Measurements from ENCODE around the gene SEBOX.

The SEBOX gene

DNA sequence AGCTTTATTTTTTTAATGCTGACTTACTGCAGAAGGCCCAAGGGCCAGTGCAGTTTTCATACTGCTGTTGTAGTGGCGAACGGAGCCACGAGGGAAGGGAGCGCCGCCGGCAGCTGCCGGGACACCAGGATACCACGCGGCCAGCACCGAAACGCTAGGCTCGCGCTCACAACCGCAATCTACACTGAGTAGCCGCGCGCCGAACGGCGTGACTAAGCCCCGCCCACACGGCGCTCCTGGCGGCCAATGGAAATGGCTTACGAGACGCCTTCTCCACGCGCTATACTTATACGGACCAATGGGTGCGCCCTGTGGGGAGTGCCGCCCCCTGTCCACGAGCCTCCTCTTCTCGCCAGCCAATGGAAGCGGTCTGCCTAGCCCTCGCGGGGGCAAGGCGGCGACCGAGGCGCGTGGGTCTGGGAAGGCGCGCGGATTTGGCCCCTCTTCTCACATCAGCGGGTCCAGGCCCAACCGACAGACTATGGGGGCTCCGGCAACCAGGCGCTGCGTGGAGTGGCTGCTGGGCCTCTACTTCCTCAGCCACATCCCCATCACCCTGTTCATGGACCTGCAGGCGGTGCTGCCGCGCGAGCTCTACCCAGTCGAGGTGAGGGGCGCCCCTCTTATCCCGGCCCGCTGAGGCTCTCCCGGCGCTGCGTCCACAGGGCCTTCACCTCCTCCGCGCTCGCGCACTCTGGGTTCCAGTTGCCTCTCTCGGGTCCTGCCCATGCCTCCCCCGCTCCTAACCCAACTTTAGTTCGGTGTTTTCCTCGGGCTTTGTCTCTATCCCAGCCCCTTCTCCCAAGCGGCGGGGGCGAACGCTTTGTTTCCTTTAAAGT lies 46.0 kb downstream of the SEBOX start, which contains the start of gene TMEM97:
TMEM97 (plus strand) TSS at position 442 of the 839 bp plus-strand sequence; CDS start at position 482, 40 bp downstream.
- peak; percentile 96 for DNase-seq (ENCODE audit: low spot score)

DNA sequence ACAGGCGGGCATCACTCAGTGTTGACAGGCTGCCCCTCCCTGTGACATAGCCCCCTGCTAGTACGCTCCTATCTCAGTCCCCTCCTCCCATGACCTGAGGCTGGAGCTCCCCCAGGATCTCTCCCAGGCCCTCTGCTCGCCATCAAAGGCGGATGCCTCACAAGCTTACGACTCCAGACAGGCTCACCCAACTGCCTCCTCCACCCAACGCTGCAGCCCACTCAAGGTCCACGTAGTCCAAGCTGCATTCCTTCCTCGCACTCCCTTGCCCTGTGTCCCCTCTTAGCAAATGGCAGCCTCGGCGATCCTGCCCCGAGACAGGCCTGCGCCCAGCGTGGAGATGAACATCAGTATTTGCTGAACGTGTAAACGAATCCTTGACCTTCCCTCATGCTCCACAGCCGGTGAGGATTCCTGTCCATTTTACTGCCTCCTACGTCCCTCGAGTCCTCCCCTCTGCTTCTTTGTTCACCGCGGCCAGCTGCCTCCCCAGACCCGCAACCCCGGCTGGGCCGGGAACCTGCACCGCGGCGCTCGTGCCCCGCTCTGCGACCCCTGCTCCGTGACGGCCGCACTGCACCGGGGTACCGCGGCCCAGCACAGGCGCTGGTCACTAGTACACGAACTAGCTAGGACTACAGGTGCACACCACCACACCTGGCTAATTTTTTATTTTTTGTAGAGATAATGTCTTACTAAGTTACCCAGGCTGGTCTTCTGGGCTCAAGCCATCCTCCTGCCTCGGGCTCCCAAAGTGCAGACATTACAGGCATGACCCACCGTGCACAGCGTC lies 46.8 kb downstream of the SEBOX start:
- peak; percentile 32 for DNase-seq (ENCODE audit: low spot score)

GRCh38 chr17:28317099-28317965 lies 47.7 kb downstream of the SEBOX start:
- DNase-seq (ENCODE audit: low spot score), result no peak

- DNase-seq (ENCODE audit: low spot score), result no peak
Measured at GRCh38 chr17:28315846-28316705, 48.9 kb downstream of the SEBOX start.

GRCh38 chr17:28313841-28314240 lies 51.2 kb downstream of the SEBOX start:
- no peak for DNase-seq (ENCODE audit: low spot score)
